ENCODE measurements around the gene ZDHHC8. TPM values are rescaled to one million over a fixed set of nuclear protein-coding genes. Genes with fewer than 3 reads are reported as not detected.

Gene ZDHHC8
- total RNA-seq, 1 donor from 2014 or later: 118 TPM

- no peak for DNase-seq (ENCODE audit: low spot score)
- Mint-ChIP-seq H3K27me3 (ENCODE audit: unreplicated experiment) (peaks cover 6% of the 10 kb centered on the region), H3K9me3 (ENCODE audit: unreplicated experiment) (no peaks in the 10 kb centered on the region), H3K36me3 (ENCODE audit: low read depth, unreplicated experiment) (peaks cover 4% of the 10 kb centered on the region), H3K4me1 (ENCODE audit: unreplicated experiment) (no peaks in the 10 kb centered on the region), H3K27ac (ENCODE audit: unreplicated experiment) (no peak overlapping the region), H3K4me3 (ENCODE audit: unreplicated experiment) (no peak overlapping the region)
- TF ChIP-seq CTCF (IDR thresholded peaks at IDR 0.05; ENCODE audit: unreplicated experiment): no peak
Observed at GRCh38 chr22:20160041-20160440, 28.4 kb downstream of the ZDHHC8 start.

- no peaks in the 10 kb centered on the region for H3K9me3 Mint-ChIP-seq (ENCODE audit: unreplicated experiment)
- TF ChIP-seq CTCF (IDR thresholded peaks at IDR 0.05; ENCODE audit: unreplicated experiment): no peak
- H3K27me3 Mint-ChIP-seq (ENCODE audit: unreplicated experiment): peaks cover 5% of the 10 kb centered on the region
- no peak overlapping the region for H3K4me3 Mint-ChIP-seq (ENCODE audit: unreplicated experiment)
- no peak for DNase-seq (ENCODE audit: low spot score)
- no peak overlapping the region for H3K27ac Mint-ChIP-seq (ENCODE audit: unreplicated experiment)
- H3K4me1 Mint-ChIP-seq (ENCODE audit: unreplicated experiment): no peaks in the 10 kb centered on the region
- H3K36me3 Mint-ChIP-seq (ENCODE audit: low read depth, unreplicated experiment): peaks cover 4% of the 10 kb centered on the region
Observed at GRCh38 chr22:20164863-20165262, 33.3 kb downstream of the ZDHHC8 start.

GRCh38 chr22:20165421-20165820 lies 33.8 kb downstream of the ZDHHC8 start:
- no peak for TF ChIP-seq CTCF (IDR thresholded peaks at IDR 0.05; ENCODE audit: unreplicated experiment)
- DNase-seq (ENCODE audit: low spot score): no peak
- H3K4me3 Mint-ChIP-seq (ENCODE audit: unreplicated experiment): no peak overlapping the region
- H3K9me3 Mint-ChIP-seq (ENCODE audit: unreplicated experiment): no peaks in the 10 kb centered on the region
- no peak overlapping the region for H3K27ac Mint-ChIP-seq (ENCODE audit: unreplicated experiment)
- peaks cover 5% of the 10 kb centered on the region for H3K27me3 Mint-ChIP-seq (ENCODE audit: unreplicated experiment)
- H3K4me1 Mint-ChIP-seq (ENCODE audit: unreplicated experiment): no peaks in the 10 kb centered on the region
- peaks cover 4% of the 10 kb centered on the region for H3K36me3 Mint-ChIP-seq (ENCODE audit: low read depth, unreplicated experiment)

GRCh38 chr22:20165913-20166312 lies 34.3 kb downstream of the ZDHHC8 start:
- H3K4me3 Mint-ChIP-seq (ENCODE audit: unreplicated experiment): no peak overlapping the region
- DNase-seq (ENCODE audit: low spot score): no peak
- TF ChIP-seq CTCF (IDR thresholded peaks at IDR 0.05; ENCODE audit: unreplicated experiment): no peak
- H3K36me3 Mint-ChIP-seq (ENCODE audit: low read depth, unreplicated experiment): peaks cover 4% of the 10 kb centered on the region
- peaks cover 5% of the 10 kb centered on the region for H3K27me3 Mint-ChIP-seq (ENCODE audit: unreplicated experiment)
- H3K9me3 Mint-ChIP-seq (ENCODE audit: unreplicated experiment): no peaks in the 10 kb centered on the region
- H3K4me1 Mint-ChIP-seq (ENCODE audit: unreplicated experiment): no peaks in the 10 kb centered on the region
- no peak overlapping the region for H3K27ac Mint-ChIP-seq (ENCODE audit: unreplicated experiment)

- no peak for DNase-seq (ENCODE audit: low spot score)
- Mint-ChIP-seq H3K27me3 (ENCODE audit: unreplicated experiment) (peaks cover 5% of the 10 kb centered on the region), H3K4me1 (ENCODE audit: unreplicated experiment) (no peaks in the 10 kb centered on the region), H3K4me3 (ENCODE audit: unreplicated experiment) (no peak overlapping the region), H3K27ac (ENCODE audit: unreplicated experiment) (no peak overlapping the region), H3K9me3 (ENCODE audit: unreplicated experiment) (no peaks in the 10 kb centered on the region), H3K36me3 (ENCODE audit: low read depth, unreplicated experiment) (peaks cover 4% of the 10 kb centered on the region)
- TF ChIP-seq CTCF (IDR thresholded peaks at IDR 0.05; ENCODE audit: unreplicated experiment): no peak
Observed at GRCh38 chr22:20166703-20167102, 35.1 kb downstream of the ZDHHC8 start.

Data from endothelial cell (in vitro differentiated cells).